GM23338 (cell line): ENCODE data around the gene TAP1. TPM values are rescaled to one million over a fixed set of nuclear protein-coding genes. Genes with fewer than 3 reads are reported as not detected.

ENCODE experiments used
- ATAC-seq: fragments of 200-7000 bp; cut with Tn5 transposase; 3 replicates; pipeline ENCODE4 v1.9.1; 2020
- DNase-seq: peaks from one replicate; pipeline ENCODE4 v3.0.0-alpha.2; 2015; ENCODE audit warnings: low spot score
- H2AFZ ChIP-seq: fragments of 200-600 bp; sonication (generic); 2 replicates; pipeline ENCODE4 v1.8.0; 2016; ENCODE audit warnings: antibody characterized with exemption, mild to moderate bottlenecking, moderate library complexity
- H3F3A ChIP-seq: fragments of 200-600 bp; sonication (generic); replicated peaks from 2 replicates; pipeline ENCODE4 v1.8.0; 2017; ENCODE audit warnings: antibody characterized with exemption, mixed run types, low read depth
- H3K27ac ChIP-seq: fragments of 200-600 bp; sonication (generic); 2 replicates; pipeline ENCODE4 v1.6.1; 2016; ENCODE audit warnings: low read depth
- H3K27me3 ChIP-seq: fragments of 200-600 bp; sonication (generic); 2 replicates; pipeline ENCODE4 v1.8.0; 2016; ENCODE audit warnings: mild to moderate bottlenecking, mixed run types, moderate library complexity; ENCODE audit not compliant: insufficient read depth
- H3K36me3 ChIP-seq: fragments of 200-600 bp; sonication (generic); 2 replicates; pipeline ENCODE4 v1.8.0; 2016; ENCODE audit warnings: mild to moderate bottlenecking; ENCODE audit not compliant: insufficient read depth
- H3K4me1 ChIP-seq: fragments of 200-600 bp; sonication (generic); 2 replicates; pipeline ENCODE4 v1.8.0; 2016; ENCODE audit warnings: mild to moderate bottlenecking, moderate library complexity; ENCODE audit not compliant: insufficient read depth
- H3K4me2 ChIP-seq: fragments of 200-600 bp; sonication (generic); 2 replicates; pipeline ENCODE4 v1.7.1; 2017; ENCODE audit warnings: mixed run types
- H3K4me3 ChIP-seq: fragments of 200-600 bp; sonication (generic); 2 replicates; pipeline ENCODE4 v1.6.1; 2016; ENCODE audit warnings: mixed run types
- H3K79me2 ChIP-seq: fragments of 200-600 bp; sonication (generic); replicated peaks from 2 replicates; pipeline ENCODE4 v1.8.0; 2017; ENCODE audit warnings: mild to moderate bottlenecking; ENCODE audit not compliant: insufficient read depth
- H3K9me2 ChIP-seq: fragments of 200-600 bp; sonication (generic); 2 replicates; pipeline ENCODE4 v1.8.0; 2017; ENCODE audit not compliant: insufficient read depth
- H4K20me1 ChIP-seq: fragments of 200-600 bp; sonication (generic); replicated peaks from 2 replicates; pipeline ENCODE4 v1.8.0; 2017; ENCODE audit warnings: mild to moderate bottlenecking; ENCODE audit not compliant: insufficient read depth
- H3K27ac Mint-ChIP-seq: 2 replicates; pipeline ENCODE4 v1.8.0; 2020; ENCODE audit warnings: inconsistent platforms, mild to moderate bottlenecking, moderate library complexity, mixed read lengths
- H3K27me3 Mint-ChIP-seq: 3 replicates; pipeline ENCODE4 v1.8.0; 2022; ENCODE audit warnings: low read depth, mild to moderate bottlenecking, moderate library complexity, mixed read lengths, inconsistent platforms; ENCODE audit not compliant: insufficient read depth, poor library complexity
- H3K36me3 Mint-ChIP-seq: 3 replicates; pipeline ENCODE4 v1.8.0; 2021; ENCODE audit warnings: low read depth, mild to moderate bottlenecking, inconsistent platforms, moderate library complexity, mixed read lengths
- H3K4me1 Mint-ChIP-seq: 3 replicates; pipeline ENCODE4 v1.8.0; 2020; ENCODE audit warnings: mild to moderate bottlenecking, inconsistent platforms, mixed read lengths
- H3K4me3 Mint-ChIP-seq: 3 replicates; pipeline ENCODE4 v1.8.0; 2021; ENCODE audit warnings: moderate library complexity, mild to moderate bottlenecking, inconsistent platforms, mixed read lengths
- H3K9me3 Mint-ChIP-seq: 3 replicates; pipeline ENCODE4 v1.8.0; 2020; ENCODE audit warnings: moderate library complexity, mild to moderate bottlenecking, inconsistent platforms, mixed read lengths
- CREB1 ChIP-seq: fragments of 250-450 bp; sonication (Bioruptor Pico); IDR thresholded peaks from 2 replicates; pipeline ENCODE4 v1.5.0; 2020; ENCODE audit warnings: low read depth, mild to moderate bottlenecking, moderate library complexity
- CTCF ChIP-seq, 2 experiments: fragments of 200-600 bp in 1 of 2; sonication (generic) in 1 of 2; conservative IDR thresholded peaks; 2 replicates each; pipeline versions ENCODE4 v1.5.1 to v1.6.1; 2016 to 2017; ENCODE audit warnings: antibody characterized with exemption in 2 of 2, low read depth in 2 of 2, mild to moderate bottlenecking in 2 of 2, moderate library complexity in 1 of 2
- ETS1 ChIP-seq: IDR thresholded peaks from 2 replicates; pipeline ENCODE4 v1.6.1; 2016; ENCODE audit warnings: antibody characterized with exemption
- EZH2 ChIP-seq: fragments of 200-600 bp; sonication (generic); IDR thresholded peaks from one replicate; pipeline ENCODE4 v1.8.0; 2017; ENCODE audit warnings: antibody characterized with exemption, mild to moderate bottlenecking, low read depth; ENCODE audit not compliant: unreplicated experiment
- JUNB ChIP-seq: IDR thresholded peaks from one replicate; pipeline ENCODE4 v1.6.1; 2016; ENCODE audit warnings: antibody characterized with exemption; ENCODE audit not compliant: unreplicated experiment
- NANOG ChIP-seq: IDR thresholded peaks from 2 replicates; pipeline ENCODE4 v1.6.1; 2016; ENCODE audit warnings: antibody characterized with exemption, borderline replicate concordance
- STAT1 ChIP-seq: IDR thresholded peaks from one replicate; pipeline ENCODE4 v1.6.1; 2016; ENCODE audit warnings: antibody characterized with exemption; ENCODE audit not compliant: unreplicated experiment
- ZNF114 ChIP-seq: fragments of 250-450 bp; sonication (Bioruptor Pico); IDR thresholded peaks from 2 replicates; pipeline ENCODE4 v1.5.0; 2020; ENCODE audit warnings: mild to moderate bottlenecking, moderate library complexity
- ZNF331 ChIP-seq: fragments of 250-450 bp; sonication (Bioruptor Pico); IDR thresholded peaks from 2 replicates; pipeline ENCODE4 v1.5.0; 2020; ENCODE audit warnings: low read depth, mild to moderate bottlenecking, moderate library complexity
- polyA plus RNA-seq: library from polyadenylated mRNA; unstranded; fragments of >200 nt; fragmentation: Nextera tagmentation; extraction: Ambion mirVana; gene quantifications from 2 replicates; pipeline ENCODE4 v1.2.1, GENCODE V29; 2016
- total RNA-seq: library from RNA; depleted of rRNA; stranded (reverse); fragments of >200 nt; shearing (Covaris generic); gene quantifications from 2 replicates; pipeline ENCODE4 v1.2.3, GENCODE V29; 2014
- TF ChIP-seq, protein P1 (sequence below): IDR thresholded peaks from one replicate; pipeline ENCODE4 v1.6.1; 2018; ENCODE audit warnings: antibody characterized with exemption; ENCODE audit not compliant: unreplicated experiment
- TF ChIP-seq, protein P2 (sequence below): fragments of 250-450 bp; sonication (Bioruptor Pico); IDR thresholded peaks from 2 replicates; pipeline ENCODE4 v1.5.0; 2020; ENCODE audit warnings: mild to moderate bottlenecking, moderate library complexity

The TAP1 gene
- total and polyA plus RNA-seq, 2 experiments from 2014 or later, result 13.8 to 22.0 TPM

GRCh38 chr6:32836873-32837272 is 16.6 kb downstream of the TAP1 start (continued):
- TF ChIP-seq, protein P1, sequence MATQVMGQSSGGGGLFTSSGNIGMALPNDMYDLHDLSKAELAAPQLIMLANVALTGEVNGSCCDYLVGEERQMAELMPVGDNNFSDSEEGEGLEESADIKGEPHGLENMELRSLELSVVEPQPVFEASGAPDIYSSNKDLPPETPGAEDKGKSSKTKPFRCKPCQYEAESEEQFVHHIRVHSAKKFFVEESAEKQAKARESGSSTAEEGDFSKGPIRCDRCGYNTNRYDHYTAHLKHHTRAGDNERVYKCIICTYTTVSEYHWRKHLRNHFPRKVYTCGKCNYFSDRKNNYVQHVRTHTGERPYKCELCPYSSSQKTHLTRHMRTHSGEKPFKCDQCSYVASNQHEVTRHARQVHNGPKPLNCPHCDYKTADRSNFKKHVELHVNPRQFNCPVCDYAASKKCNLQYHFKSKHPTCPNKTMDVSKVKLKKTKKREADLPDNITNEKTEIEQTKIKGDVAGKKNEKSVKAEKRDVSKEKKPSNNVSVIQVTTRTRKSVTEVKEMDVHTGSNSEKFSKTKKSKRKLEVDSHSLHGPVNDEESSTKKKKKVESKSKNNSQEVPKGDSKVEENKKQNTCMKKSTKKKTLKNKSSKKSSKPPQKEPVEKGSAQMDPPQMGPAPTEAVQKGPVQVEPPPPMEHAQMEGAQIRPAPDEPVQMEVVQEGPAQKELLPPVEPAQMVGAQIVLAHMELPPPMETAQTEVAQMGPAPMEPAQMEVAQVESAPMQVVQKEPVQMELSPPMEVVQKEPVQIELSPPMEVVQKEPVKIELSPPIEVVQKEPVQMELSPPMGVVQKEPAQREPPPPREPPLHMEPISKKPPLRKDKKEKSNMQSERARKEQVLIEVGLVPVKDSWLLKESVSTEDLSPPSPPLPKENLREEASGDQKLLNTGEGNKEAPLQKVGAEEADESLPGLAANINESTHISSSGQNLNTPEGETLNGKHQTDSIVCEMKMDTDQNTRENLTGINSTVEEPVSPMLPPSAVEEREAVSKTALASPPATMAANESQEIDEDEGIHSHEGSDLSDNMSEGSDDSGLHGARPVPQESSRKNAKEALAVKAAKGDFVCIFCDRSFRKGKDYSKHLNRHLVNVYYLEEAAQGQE, result no peak
- TF ChIP-seq ZNF114 (CRISPR knock-in tag), result no peak
- TF ChIP-seq EZH2, result no peak

- H3K4me3 Mint-ChIP-seq, result no peak overlapping the region
- H4K20me1 ChIP-seq, result 0 out of 2 replicates have a peak, but pooled peaks cover 6% of the 10 kb centered on the region
- H3K27me3 ChIP-seq, result no peaks in the 10 kb centered on the region
- peaks cover 10% of the 10 kb centered on the region; the same call in 1 of the 2 replicates for H3K4me1 ChIP-seq
- H2AFZ ChIP-seq, result no peak overlapping the region
- no peak overlapping the region for H3K4me2 ChIP-seq
- H3K9me3 Mint-ChIP-seq, result no peaks in the 10 kb centered on the region
- no peak overlapping the region for H3K27ac ChIP-seq
- peaks cover 7% of the 10 kb centered on the region for H3K27me3 Mint-ChIP-seq
- no peaks in the 10 kb centered on the region for H3K36me3 ChIP-seq
- H3K36me3 Mint-ChIP-seq, result peaks cover 9% of the 10 kb centered on the region
- H3K79me2 ChIP-seq, result no peaks in the 10 kb centered on the region
- no peaks in the 10 kb centered on the region for H3F3A ChIP-seq
- H3K27ac Mint-ChIP-seq, result no peak overlapping the region
- ATAC-seq (no peak), DNase-seq (no peak)
- H3K4me3 ChIP-seq, result no peak overlapping the region
- H3K9me2 ChIP-seq, result no peaks in the 10 kb centered on the region
- peaks cover 12% of the 10 kb centered on the region for H3K4me1 Mint-ChIP-seq
- TF ChIP-seq CREB1 (CRISPR knock-in tag), result no peak
- TF ChIP-seq ZNF331 (CRISPR knock-in tag), result no peak
- no peak for TF ChIP-seq ETS1
- no peak for TF ChIP-seq STAT1
- TF ChIP-seq, protein P2, sequence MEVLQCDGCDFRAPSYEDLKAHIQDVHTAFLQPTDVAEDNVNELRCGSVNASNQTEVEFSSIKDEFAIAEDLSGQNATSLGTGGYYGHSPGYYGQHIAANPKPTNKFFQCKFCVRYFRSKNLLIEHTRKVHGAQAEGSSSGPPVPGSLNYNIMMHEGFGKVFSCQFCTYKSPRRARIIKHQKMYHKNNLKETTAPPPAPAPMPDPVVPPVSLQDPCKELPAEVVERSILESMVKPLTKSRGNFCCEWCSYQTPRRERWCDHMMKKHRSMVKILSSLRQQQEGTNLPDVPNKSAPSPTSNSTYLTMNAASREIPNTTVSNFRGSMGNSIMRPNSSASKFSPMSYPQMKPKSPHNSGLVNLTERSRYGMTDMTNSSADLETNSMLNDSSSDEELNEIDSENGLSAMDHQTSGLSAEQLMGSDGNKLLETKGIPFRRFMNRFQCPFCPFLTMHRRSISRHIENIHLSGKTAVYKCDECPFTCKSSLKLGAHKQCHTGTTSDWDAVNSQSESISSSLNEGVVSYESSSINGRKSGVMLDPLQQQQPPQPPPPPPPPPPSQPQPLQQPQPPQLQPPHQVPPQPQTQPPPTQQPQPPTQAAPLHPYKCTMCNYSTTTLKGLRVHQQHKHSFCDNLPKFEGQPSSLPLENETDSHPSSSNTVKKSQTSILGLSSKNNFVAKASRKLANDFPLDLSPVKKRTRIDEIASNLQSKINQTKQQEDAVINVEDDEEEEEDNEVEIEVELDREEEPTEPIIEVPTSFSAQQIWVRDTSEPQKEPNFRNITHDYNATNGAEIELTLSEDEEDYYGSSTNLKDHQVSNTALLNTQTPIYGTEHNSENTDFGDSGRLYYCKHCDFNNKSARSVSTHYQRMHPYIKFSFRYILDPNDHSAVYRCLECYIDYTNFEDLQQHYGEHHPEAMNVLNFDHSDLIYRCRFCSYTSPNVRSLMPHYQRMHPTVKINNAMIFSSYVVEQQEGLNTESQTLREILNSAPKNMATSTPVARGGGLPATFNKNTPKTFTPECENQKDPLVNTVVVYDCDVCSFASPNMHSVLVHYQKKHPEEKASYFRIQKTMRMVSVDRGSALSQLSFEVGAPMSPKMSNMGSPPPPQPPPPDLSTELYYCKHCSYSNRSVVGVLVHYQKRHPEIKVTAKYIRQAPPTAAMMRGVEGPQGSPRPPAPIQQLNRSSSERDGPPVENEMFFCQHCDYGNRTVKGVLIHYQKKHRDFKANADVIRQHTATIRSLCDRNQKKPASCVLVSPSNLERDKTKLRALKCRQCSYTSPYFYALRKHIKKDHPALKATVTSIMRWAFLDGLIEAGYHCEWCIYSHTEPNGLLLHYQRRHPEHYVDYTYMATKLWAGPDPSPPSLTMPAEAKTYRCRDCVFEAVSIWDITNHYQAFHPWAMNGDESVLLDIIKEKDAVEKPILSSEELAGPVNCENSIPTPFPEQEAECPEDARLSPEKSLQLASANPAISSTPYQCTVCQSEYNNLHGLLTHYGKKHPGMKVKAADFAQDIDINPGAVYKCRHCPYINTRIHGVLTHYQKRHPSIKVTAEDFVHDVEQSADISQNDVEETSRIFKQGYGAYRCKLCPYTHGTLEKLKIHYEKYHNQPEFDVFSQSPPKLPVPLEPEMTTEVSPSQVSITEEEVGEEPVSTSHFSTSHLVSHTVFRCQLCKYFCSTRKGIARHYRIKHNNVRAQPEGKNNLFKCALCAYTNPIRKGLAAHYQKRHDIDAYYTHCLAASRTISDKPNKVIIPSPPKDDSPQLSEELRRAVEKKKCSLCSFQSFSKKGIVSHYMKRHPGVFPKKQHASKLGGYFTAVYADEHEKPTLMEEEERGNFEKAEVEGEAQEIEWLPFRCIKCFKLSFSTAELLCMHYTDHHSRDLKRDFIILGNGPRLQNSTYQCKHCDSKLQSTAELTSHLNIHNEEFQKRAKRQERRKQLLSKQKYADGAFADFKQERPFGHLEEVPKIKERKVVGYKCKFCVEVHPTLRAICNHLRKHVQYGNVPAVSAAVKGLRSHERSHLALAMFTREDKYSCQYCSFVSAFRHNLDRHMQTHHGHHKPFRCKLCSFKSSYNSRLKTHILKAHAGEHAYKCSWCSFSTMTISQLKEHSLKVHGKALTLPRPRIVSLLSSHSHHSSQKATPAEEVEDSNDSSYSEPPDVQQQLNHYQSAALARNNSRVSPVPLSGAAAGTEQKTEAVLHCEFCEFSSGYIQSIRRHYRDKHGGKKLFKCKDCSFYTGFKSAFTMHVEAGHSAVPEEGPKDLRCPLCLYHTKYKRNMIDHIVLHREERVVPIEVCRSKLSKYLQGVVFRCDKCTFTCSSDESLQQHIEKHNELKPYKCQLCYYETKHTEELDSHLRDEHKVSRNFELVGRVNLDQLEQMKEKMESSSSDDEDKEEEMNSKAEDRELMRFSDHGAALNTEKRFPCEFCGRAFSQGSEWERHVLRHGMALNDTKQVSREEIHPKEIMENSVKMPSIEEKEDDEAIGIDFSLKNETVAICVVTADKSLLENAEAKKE (CRISPR knock-in tag), result no peak
- no peak for TF ChIP-seq NANOG
- no peak for TF ChIP-seq CTCF (conservative IDR thresholded peaks at IDR 0.05; ENCODE audit: low read depth in 2 of 2)
- TF ChIP-seq EZH2, result no peak
- TF ChIP-seq JUNB, result no peak
Measured at GRCh38 chr6:32835167-32835893, 18.2 kb downstream of the TAP1 start.
